NCI-H510A (cell line): ENCODE results near the gene NKD1.

Experiments
- DNase-seq: peaks from one replicate; lab custom pipeline; 2025; lab: John Stamatoyannopoulos, UW

NKD1 gene

GRCh38 chr16:50613281-50613963 is 65.2 kb downstream of the NKD1 start:
- DNase-seq = no peak

GRCh38 chr16:50613964-50614474 is 65.8 kb downstream of the NKD1 start:
- no peak for DNase-seq

GRCh38 chr16:50614955-50615724 is 66.9 kb downstream of the NKD1 start:
- no peak for DNase-seq

GRCh38 chr16:50615891-50616290 is 67.7 kb downstream of the NKD1 start:
- DNase-seq = no peak

GRCh38 chr16:50616386-50616785 is 68.2 kb downstream of the NKD1 start:
- DNase-seq = no peak

- DNase-seq = no peak
These were observed 68.9 kb downstream of the NKD1 start for GRCh38 chr16:50616883-50617645.

- no peak for DNase-seq
These were observed 69.5 kb downstream of the NKD1 start for GRCh38 chr16:50617646-50618184.

GRCh38 chr16:50618238-50618918 is 70.2 kb downstream of the NKD1 start:
- DNase-seq = no peak

GRCh38 chr16:50619702-50620491 is 71.7 kb downstream of the NKD1 start:
- no peak for DNase-seq

- DNase-seq = no peak
These were observed 72.7 kb downstream of the NKD1 start for GRCh38 chr16:50620646-50621451.

- DNase-seq = no peak
These were observed 73.2 kb downstream of the NKD1 start for GRCh38 chr16:50621452-50621792.

- no peak for DNase-seq
These were observed 73.8 kb downstream of the NKD1 start for GRCh38 chr16:50622029-50622428.

- no peak for DNase-seq
These were observed 74.6 kb downstream of the NKD1 start for GRCh38 chr16:50622643-50623369.

GRCh38 chr16:50624449-50624970 is 76.3 kb downstream of the NKD1 start:
- DNase-seq = no peak

- DNase-seq = no peak
These were observed 77.2 kb downstream of the NKD1 start for GRCh38 chr16:50625374-50625773.

- DNase-seq = no peak
These were observed 78.7 kb downstream of the NKD1 start for GRCh38 chr16:50626868-50627267.

GRCh38 chr16:50627419-50627818 is 79.2 kb downstream of the NKD1 start:
- DNase-seq = no peak

- DNase-seq = no peak
These were observed 80.1 kb downstream of the NKD1 start for GRCh38 chr16:50628156-50628802.

GRCh38 chr16:50629334-50629733 is 81.1 kb downstream of the NKD1 start:
- no peak for DNase-seq
